ENCODE results near the gene PLCD3.

- TF ChIP-seq SIN3A (IDR thresholded peaks at IDR 0.05; ENCODE audit: borderline replicate concordance, low read depth, low read length) (no peak), MXI1 (IDR thresholded peaks at IDR 0.05; ENCODE audit: low read depth, low read length) (no peak), CTCF (IDR thresholded peaks at IDR 0.05) (no peak), REST (IDR thresholded peaks at IDR 0.05; ENCODE audit: low read depth, low read length) (no peak), TEAD4 (IDR thresholded peaks at IDR 0.05; ENCODE audit: borderline replicate concordance, insufficient read depth) (no peak)
These were observed 15.8 kb downstream of the PLCD3 start for GRCh38 chr17:45116434-45117016.
